Keratinocyte (primary cell): ENCODE measurements around the gene ZNF787. TPM values are rescaled to one million over a fixed set of nuclear protein-coding genes. Genes with fewer than 3 reads are reported as not detected.

Experiments used
- DNase-seq: peaks from one replicate; pipeline ENCODE4 v3.0.0-alpha.2; 2011; ENCODE audit warnings: low read depth, missing footprints, low spot score
- FAIRE-seq: peaks from 2 replicates; lab custom pipeline; 2011; peaks lifted over from hg19 to GRCh38; lab: Jason Lieb, UNC
- H2AFZ ChIP-seq: 2 replicates; pipeline ENCODE4 v1.6.0; 2012; ENCODE audit warnings: low read length, control low read depth, inconsistent platforms; ENCODE audit not compliant: control insufficient read depth
- H3K27ac ChIP-seq: 2 replicates; pipeline ENCODE4 v1.5.1; 2011; ENCODE audit warnings: low read length; ENCODE audit not compliant: control insufficient read depth, insufficient read depth
- H3K27me3 ChIP-seq: 3 replicates; pipeline ENCODE4 v1.6.0; 2011; ENCODE audit warnings: low read length; ENCODE audit not compliant: control insufficient read depth, insufficient read depth; ENCODE audit errors: extremely low read depth
- H3K36me3 ChIP-seq, 2 experiments: 2 replicates in 1 of 2; 3 replicates in 1 of 2; pipeline ENCODE4 v1.5.1; 2011; ENCODE audit warnings: low read length in 2 of 2, mild to moderate bottlenecking in 1 of 2; ENCODE audit not compliant: control insufficient read depth in 2 of 2, insufficient read depth in 2 of 2; ENCODE audit errors: extremely low read depth in 1 of 2
- H3K4me1 ChIP-seq: 3 replicates; pipeline ENCODE4 v1.5.1; 2011; ENCODE audit warnings: low read length; ENCODE audit not compliant: control insufficient read depth, insufficient read depth; ENCODE audit errors: extremely low read depth
- H3K4me2 ChIP-seq: 3 replicates; pipeline ENCODE4 v1.6.0; 2011; ENCODE audit warnings: low read depth, low read length; ENCODE audit not compliant: control insufficient read depth, insufficient read depth; ENCODE audit errors: extremely low read depth
- H3K4me3 ChIP-seq, 3 experiments: fragments of 200-600 bp in 1 of 3; sonication (generic) in 1 of 3; 2 replicates in 2 of 3; 3 replicates in 1 of 3; pipeline ENCODE4 v1.5.1; 2011 to 2016; ENCODE audit warnings: low read length in 3 of 3, mild to moderate bottlenecking in 3 of 3, control low read depth in 2 of 3, inconsistent platforms in 1 of 3, low read depth in 1 of 3, mixed read lengths in 1 of 3, mixed run types in 1 of 3, moderate library complexity in 1 of 3; ENCODE audit not compliant: control insufficient read depth in 2 of 3, insufficient read depth in 2 of 3; ENCODE audit errors: extremely low read depth in 1 of 3
- H3K79me2 ChIP-seq: 2 replicates; pipeline ENCODE4 v1.6.0; 2012; ENCODE audit warnings: low read length; ENCODE audit not compliant: control insufficient read depth, insufficient read depth
- H3K9ac ChIP-seq: 3 replicates; pipeline ENCODE4 v1.6.0; 2011; ENCODE audit warnings: low read length; ENCODE audit not compliant: control insufficient read depth, insufficient read depth; ENCODE audit errors: extremely low read depth
- H3K9me1 ChIP-seq: 3 replicates; pipeline ENCODE4 v1.6.0; 2011; ENCODE audit warnings: low read length; ENCODE audit not compliant: control insufficient read depth, insufficient read depth; ENCODE audit errors: extremely low read depth
- H3K9me3 ChIP-seq: 2 replicates; pipeline ENCODE4 v1.5.1; 2012; ENCODE audit warnings: low read depth, low read length; ENCODE audit not compliant: control insufficient read depth
- H4K20me1 ChIP-seq: 3 replicates; pipeline ENCODE4 v1.6.0; 2011; ENCODE audit warnings: low read length; ENCODE audit not compliant: control insufficient read depth, insufficient read depth; ENCODE audit errors: extremely low read depth
- CTCF ChIP-seq, 3 experiments: IDR thresholded peaks in 1 of 3; conservative IDR thresholded peaks in 1 of 3; optimal IDR thresholded peaks in 1 of 3; 2 replicates in 2 of 3; 3 replicates in 1 of 3; pipeline versions ENCODE3 to v1.5.1; 2011; ENCODE audit warnings: low read length in 3 of 3, mild to moderate bottlenecking in 3 of 3, moderate library complexity in 2 of 3, control low read depth in 1 of 3, inconsistent platforms in 1 of 3; ENCODE audit not compliant: insufficient read depth in 2 of 3; ENCODE audit errors: extremely low read depth in 1 of 3
- EZH2 ChIP-seq: IDR thresholded peaks from one replicate; pipeline ENCODE4 v1.6.1; 2012; ENCODE audit warnings: inconsistent platforms, mild to moderate bottlenecking, low read length, moderate library complexity
- dilution Hi-C: fragments of 300-500 bp; cut with MboI; formaldehyde crosslinking; loops from one replicate; pipeline ENCODE4 v1.7.0; 2020; ENCODE audit warnings: low sequenced_read_pairs; ENCODE audit not compliant: extremely low pct_ligation_motif_present
- polyA plus RNA-seq, 5 experiments: library from polyadenylated mRNA; depleted of rRNA in 3 of 5; stranded (reverse) in 3 of 5; stranded (forward) in 1 of 5; unstranded in 1 of 5; fragments of >200 nt; gene quantifications; 1 replicate in 1 of 5; 2 replicates in 3 of 5; 3 replicates in 1 of 5; pipeline versions ENCODE4 v1.2.1 to v1.2.3, GENCODE V29; 2011 to 2012; ENCODE audit warnings: missing spikeins in 2 of 5, low read depth in 1 of 5, low replicate concordance in 1 of 5

The ZNF787 gene
- polyA plus RNA-seq, 1 donor (not counting 4 experiments of a cell fraction or from before 2014, with no cell fraction given): 5.6 TPM

- Histone ChIP-seq H2AFZ (peak overlapping the region; percentile 35), H3K9me1 (no peaks in the 10 kb centered on the region)
Measured at GRCh38 chr19:56133858-56134653, 13.0 kb upstream of the ZNF787 start.

DNA sequence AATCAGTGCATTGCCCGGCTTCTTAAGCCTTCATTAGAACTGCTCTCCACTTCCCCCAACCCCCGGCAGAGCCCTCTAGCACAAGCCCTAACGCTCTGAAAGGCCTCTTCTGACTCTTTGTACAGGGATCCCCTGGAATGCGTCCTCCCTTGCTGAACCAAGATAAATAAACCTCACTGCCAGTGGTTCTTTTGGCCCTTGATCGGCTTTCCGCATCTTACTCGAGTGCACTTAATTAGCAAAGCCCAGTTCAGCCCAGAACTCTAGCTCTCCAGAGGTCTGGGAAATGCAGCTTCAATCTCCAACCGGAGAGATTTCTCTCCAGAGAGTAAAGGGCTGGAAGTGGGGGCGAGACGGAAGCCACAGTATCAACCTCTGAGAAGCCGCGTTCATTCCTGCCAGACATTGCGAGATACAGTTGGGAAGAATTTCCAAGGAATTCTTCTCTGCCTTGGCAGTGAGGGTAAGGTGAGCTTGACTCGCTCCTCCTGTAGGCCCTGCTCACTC is 11.3 kb upstream of the ZNF787 start:
- no peak overlapping the region for H2AFZ ChIP-seq
- peaks cover 11% of the 10 kb centered on the region for H3K4me1 ChIP-seq
- no peaks in the 10 kb centered on the region for H4K20me1 ChIP-seq
- no peaks in the 10 kb centered on the region for H3K36me3 ChIP-seq
- H3K79me2 ChIP-seq: no peaks in the 10 kb centered on the region
- DNase-seq (no peak), FAIRE-seq (no peak)
- no peak overlapping the region for H3K4me2 ChIP-seq
- no peaks in the 10 kb centered on the region for H3K27me3 ChIP-seq
- TF ChIP-seq CTCF (optimal IDR thresholded peaks at IDR 0.05 in 1 of 3, IDR thresholded peaks at IDR 0.05 in 1 of 3, conservative IDR thresholded peaks at IDR 0.05 in 1 of 3; ENCODE audit: extremely low read depth in 1 of 3, insufficient read depth in 2 of 3, low read length in 3 of 3): no peak
- no peak for TF ChIP-seq EZH2
- dilution Hi-C loops: no loop called here
- H3K9me1 ChIP-seq: no peaks in the 10 kb centered on the region
- H3K9me3 ChIP-seq: no peaks in the 10 kb centered on the region
- no peak overlapping the region for H3K4me3 ChIP-seq
- no peak overlapping the region for H3K27ac ChIP-seq
- no peak overlapping the region for H3K9ac ChIP-seq

More at GRCh38 chr19:56133858-56134653, 13.0 kb upstream of the ZNF787 start:
- Histone ChIP-seq H3K79me2 (no peaks in the 10 kb centered on the region), H4K20me1 (no peaks in the 10 kb centered on the region), H3K36me3 (no peaks in the 10 kb centered on the region), H3K9me3 (no peaks in the 10 kb centered on the region), H3K4me3 (no peak overlapping the region), H3K4me2 (peak overlapping the region; percentile 20), H3K27me3 (no peaks in the 10 kb centered on the region), H3K27ac (peak overlapping the region; percentile 58), H3K4me1 (peaks cover 11% of the 10 kb centered on the region), H3K9ac (peak overlapping the region; percentile 6)
- no peak for DNase-seq
- no peak for TF ChIP-seq CTCF (optimal IDR thresholded peaks at IDR 0.05 in 1 of 3, IDR thresholded peaks at IDR 0.05 in 1 of 3, conservative IDR thresholded peaks at IDR 0.05 in 1 of 3; ENCODE audit: extremely low read depth in 1 of 3, insufficient read depth in 2 of 3, low read length in 3 of 3)
- no peak for TF ChIP-seq EZH2
- dilution Hi-C loops: no loop called here
- no peak for FAIRE-seq
